Measurements from ENCODE around the gene HOXA10.
A peak's percentile ranks its signal among the peaks of the same experiment; 100 is the strongest.

The HOXA10 gene

DNA sequence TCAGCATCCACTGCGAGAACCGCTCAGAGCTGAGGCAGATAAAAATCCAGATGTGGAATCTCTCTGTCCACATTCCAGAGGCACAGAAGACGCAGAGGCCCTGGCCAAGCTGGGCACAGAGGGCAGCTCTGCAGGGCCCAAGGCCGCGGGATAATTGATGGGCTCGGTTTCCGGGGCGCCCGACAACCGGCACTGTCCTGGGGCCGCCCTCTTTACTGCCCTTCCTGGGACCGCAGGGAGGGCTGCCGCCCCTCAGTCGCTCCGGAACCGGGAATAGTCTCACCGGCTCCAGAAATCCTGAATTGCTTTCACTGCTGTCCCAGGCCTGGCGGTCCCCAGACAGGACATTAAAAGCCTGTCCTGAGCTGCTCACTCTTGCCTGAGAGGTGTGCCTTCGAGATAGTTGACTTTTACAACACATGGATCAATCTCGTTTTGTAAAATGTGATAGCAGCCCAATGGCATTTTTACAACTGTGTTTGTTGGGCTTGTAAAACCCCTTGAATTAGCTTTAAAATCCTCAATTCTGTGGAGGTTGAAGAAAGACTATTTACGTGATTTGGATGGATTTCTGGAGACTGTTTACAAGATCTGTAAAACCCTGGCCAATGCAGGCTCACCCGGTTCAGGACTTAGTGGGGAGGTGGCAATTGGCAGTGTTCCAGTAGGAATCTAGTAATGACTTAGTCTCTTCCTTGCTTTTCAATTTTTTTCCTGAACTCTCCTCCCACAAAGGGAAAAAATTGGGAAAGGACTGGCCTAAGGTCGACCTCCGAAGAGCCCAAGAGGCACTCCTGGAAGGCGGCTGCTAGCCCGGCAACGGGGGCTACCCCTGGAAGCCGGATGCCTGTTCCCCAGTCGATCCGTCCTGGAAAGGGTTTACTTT lies 25.1 kb downstream of the HOXA10 start:
- DNase-seq (ENCODE audit: low read depth) = no peak

DNA sequence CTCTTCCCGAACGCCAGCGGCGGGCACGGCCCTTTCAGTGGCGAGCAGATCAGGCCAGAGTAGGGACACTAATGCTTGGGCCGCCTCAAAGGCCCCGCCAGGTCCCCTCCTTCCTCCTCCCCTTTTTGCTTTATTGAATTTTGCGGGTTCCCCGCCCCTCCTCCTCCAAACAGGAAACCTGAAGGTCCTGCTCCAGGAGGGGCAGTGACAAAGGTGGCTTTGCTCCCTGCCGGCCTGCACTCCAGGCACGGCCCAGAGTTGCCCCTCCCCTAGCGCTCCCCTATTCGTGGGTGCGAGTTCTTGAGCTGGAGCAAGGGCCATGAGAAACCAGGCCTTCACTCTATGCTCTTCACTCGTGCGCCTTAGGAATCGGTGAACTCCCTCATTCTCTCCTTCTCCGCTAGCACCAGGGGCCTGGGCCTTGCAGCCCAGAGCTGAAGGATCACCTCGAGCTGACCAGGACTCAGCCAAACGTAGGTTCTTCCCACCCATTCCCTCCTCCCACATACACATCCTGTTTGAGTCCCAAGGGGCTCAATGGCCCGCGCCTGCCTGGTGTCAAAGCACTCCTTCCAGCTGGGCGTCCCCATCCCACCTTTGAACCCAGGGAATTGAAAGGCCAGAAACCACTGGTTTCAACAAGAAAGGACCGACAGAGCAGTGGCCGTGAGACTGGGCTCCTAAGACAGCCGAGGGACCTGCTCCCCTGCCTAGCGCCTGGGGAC lies 25.9 kb downstream of the HOXA10 start:
- TF ChIP-seq, protein P1, sequence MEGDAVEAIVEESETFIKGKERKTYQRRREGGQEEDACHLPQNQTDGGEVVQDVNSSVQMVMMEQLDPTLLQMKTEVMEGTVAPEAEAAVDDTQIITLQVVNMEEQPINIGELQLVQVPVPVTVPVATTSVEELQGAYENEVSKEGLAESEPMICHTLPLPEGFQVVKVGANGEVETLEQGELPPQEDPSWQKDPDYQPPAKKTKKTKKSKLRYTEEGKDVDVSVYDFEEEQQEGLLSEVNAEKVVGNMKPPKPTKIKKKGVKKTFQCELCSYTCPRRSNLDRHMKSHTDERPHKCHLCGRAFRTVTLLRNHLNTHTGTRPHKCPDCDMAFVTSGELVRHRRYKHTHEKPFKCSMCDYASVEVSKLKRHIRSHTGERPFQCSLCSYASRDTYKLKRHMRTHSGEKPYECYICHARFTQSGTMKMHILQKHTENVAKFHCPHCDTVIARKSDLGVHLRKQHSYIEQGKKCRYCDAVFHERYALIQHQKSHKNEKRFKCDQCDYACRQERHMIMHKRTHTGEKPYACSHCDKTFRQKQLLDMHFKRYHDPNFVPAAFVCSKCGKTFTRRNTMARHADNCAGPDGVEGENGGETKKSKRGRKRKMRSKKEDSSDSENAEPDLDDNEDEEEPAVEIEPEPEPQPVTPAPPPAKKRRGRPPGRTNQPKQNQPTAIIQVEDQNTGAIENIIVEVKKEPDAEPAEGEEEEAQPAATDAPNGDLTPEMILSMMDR (IDR thresholded peaks at IDR 0.05; ENCODE audit: insufficient read depth, low read depth, low read length, missing control alignments) = no peak
- no peak for DNase-seq (ENCODE audit: low read depth)
- no peak overlapping the region for H3K4me3 ChIP-seq (ENCODE audit: low read length)

More for the DNA sequence above, 25.1 kb downstream of the HOXA10 start:
- TF ChIP-seq, protein P1 (IDR thresholded peaks at IDR 0.05; ENCODE audit: insufficient read depth, low read depth, low read length, missing control alignments) = no peak
- no peak overlapping the region for H3K4me3 ChIP-seq (ENCODE audit: low read length)

DNA sequence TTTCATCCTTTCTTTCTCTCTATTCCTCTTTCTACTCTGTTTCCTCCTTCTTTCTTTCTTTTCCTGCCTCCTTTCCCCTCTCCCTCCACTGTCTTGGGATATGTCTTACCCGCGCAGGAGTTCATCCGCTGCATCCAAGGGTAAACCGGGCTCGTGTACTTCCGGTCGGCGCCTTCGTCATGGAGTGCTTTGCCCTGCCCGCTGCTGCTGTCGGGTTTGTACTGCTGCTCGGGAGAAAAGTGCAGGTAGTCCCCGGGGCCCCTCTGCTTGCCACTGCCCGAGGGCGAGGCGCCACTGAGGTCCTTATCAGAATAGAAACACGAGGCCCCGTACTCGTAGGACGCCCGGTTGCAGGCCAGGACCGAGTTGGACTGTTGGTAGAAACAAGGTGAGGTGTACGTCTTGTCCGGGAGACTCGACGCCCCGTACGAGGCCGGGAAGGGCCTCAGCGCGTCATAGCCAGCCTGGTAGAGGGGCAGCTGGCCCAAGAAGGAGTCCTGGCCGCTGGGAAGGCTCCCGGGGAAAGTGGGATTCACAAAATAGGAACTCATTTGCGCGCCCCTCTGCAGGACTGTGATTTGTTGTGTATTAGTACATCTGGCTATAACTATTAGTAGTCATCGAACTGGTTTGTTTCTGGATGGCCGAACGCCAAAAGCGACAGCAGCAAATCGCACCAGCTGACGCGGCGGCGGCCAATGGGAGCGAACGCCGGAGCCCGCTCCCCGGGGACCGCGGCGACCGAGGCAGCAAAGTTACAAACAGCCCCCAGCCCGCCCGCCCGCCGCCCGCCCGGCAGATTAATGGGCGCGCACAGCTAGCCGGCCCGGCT lies 26.7 kb downstream of the HOXA10 start, which contains the start of gene HOXA6:
Gene HOXA6 (minus strand): TSS at position 576 of the 832 bp plus-strand sequence. CDS start 25 bp downstream, at position 551.
- TF ChIP-seq, protein P1 (IDR thresholded peaks at IDR 0.05; ENCODE audit: insufficient read depth, low read depth, low read length, missing control alignments) = no peak

DNA sequence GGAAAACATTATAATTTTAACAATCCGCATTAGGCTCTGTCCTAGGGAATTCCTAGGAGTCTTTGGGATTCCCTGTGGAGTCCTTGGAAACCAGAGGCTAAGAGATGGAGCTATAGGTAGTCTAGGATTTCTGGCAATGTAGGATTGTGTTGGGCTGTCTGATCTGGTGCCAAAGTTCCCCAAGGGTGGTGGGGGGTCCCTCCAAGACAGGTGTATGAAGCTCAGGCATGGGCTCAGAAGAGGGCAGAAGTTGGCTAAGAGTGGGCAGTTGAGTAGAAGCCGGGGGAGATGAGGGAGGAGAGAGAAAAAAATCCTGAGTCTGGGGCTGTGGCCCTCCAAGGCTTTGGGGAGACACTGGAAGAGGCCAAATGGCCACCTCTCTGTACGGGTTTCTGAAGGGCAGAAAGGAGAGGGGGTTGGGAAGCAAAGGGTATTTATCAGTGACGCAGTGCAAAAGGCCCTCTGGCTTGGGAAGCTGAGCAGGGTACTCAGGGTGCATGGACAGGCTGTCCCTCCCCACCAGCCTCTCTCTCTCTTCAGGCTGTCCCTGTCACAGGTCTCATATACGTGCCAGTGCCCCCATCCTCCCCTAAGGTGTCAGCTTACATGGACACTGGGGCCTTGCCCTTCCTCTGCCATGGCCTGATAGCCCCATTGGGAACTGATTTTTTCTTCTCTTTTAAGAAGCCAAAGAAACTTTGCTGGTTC lies 27.5 kb downstream of the HOXA10 start:
- DNase-seq (ENCODE audit: low read depth) = no peak
- TF ChIP-seq, protein P1 (IDR thresholded peaks at IDR 0.05; ENCODE audit: insufficient read depth, low read depth, low read length, missing control alignments) = no peak
- H3K4me3 ChIP-seq (ENCODE audit: low read length) = no peak overlapping the region

More for the DNA sequence above, 26.7 kb downstream of the HOXA10 start, which contains the start of gene HOXA6:
- peak; percentile 45 for DNase-seq (ENCODE audit: low read depth)
- no peak within 1 kb of the TSS for H3K4me3 ChIP-seq (ENCODE audit: low read length)

DNA sequence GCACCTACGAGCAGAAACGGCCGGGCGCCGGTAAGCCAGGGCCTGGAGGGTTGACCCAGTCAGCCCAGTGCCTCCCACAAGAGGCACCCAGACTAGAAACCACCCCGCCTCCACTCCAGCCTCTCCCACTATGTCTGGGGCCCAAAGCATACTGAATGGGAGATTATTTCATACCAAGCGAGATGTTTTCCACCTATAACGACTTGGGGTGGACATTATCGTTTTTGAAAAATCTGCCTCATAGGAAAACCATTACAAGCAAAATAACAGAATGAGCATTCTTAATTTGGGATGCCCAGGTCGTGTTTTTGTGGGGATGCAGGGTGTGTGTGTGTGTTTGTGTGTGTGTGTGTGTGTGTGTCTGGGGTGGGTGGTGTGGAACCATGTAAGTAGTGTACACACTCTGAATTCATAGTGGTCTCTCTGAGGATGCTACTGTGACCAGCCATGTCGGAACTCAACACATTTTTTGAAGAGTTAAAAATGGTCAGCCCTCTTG lies 28.2 kb downstream of the HOXA10 start:
- DNase-seq (ENCODE audit: low read depth) = no peak
- TF ChIP-seq, protein P1 (IDR thresholded peaks at IDR 0.05; ENCODE audit: insufficient read depth, low read depth, low read length, missing control alignments) = no peak
- H3K4me3 ChIP-seq (ENCODE audit: low read length) = no peak overlapping the region
